GM18519 (cell line): ENCODE results near the gene ABAT.

Source experiments
- ATAC-seq: cut with Tn5 transposase; IDR thresholded peaks from one replicate; pipeline ENCODE4 v1.9.1; 2021; ENCODE audit warnings: mild to moderate bottlenecking, moderate library complexity; ENCODE audit not compliant: unreplicated experiment, low FRiP score

Gene ABAT

DNA sequence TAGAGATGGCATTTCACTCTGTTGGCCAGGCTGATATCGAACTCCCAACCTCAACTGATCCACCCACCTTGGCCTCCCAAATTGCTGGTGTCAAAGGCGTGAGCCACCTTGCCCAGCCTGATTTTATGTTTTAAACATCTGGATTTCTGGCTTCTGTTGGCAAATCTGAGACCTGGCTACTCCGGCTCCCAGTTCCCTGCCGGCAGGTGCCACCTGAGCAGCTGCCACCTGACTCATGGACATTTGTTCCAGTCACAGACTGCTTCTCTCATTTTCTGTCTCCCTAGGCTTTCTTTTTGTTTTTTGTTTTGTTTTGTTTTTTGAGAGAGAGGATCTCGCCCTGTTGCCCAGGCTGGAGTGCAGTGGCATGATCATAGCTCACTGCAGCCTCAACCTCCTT lies 132.8 kb downstream of the ABAT start:
- ATAC-seq: no peak

DNA sequence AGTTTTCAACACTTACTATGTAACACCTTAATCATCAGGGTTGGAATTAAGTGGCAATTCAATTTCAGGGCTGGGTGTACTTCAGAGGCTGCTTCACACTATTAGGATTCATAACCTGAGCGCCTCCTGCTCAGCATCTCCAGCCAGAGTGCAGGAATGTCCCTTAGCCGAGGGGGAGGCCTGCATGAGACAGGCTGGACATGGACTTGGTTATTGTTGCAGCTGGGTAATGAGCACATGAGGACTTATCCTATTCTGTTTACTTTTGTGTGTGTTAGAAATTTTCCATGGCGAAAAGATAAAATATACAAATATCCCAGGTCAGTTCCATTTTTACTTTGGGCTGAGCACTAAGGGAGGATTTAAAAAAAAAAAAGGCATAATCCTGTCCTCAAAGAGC lies 133.6 kb downstream of the ABAT start:
- no peak for ATAC-seq

GRCh38 chr16:8808613-8809353 lies 134.4 kb downstream of the ABAT start:
- no peak for ATAC-seq

DNA sequence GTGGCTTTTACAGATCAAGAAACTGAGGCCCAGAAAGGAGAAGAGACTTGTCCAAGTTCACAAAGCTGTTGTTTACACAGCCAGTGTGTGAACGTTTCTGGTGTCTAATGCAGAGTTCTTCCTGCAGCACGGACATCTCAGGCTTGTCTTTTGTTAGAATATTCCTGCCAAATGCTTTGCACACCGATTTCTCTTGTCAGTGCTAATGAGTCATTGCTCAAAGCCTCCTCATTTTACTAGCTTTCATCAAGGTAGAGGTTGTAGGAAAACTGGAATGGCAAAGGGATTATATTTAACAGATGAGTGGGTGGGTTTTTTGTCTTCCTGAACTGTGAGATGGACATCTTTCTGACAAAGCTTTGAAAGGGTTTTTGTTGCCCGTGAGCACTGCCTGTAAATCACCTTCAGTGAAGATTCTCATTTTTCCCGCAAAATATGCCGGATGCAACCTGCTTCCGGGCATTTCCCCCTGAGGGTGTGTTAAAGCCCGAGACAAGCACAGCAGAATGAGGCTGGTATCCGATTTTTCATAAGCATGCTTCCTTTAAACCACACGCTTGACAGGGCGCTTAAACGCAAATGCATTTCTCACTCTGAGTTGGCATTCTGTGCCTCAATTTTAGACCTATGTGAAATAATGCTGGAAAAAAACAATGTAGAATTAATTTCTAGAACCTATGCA lies 137.9 kb downstream of the ABAT start:
- ATAC-seq: no peak

- no peak for ATAC-seq
Measured at GRCh38 chr16:8814095-8814806, 139.8 kb downstream of the ABAT start.

- no peak for ATAC-seq
Measured at GRCh38 chr16:8816967-8817655, 142.7 kb downstream of the ABAT start.

GRCh38 chr16:8818504-8819270 lies 144.3 kb downstream of the ABAT start:
- ATAC-seq: peak; percentile 63

- no peak for ATAC-seq
Measured at GRCh38 chr16:8819411-8820034, 145.1 kb downstream of the ABAT start.

- ATAC-seq: no peak
Measured at GRCh38 chr16:8822403-8822802, 148.0 kb downstream of the ABAT start.

- ATAC-seq: no peak
Measured at GRCh38 chr16:8826278-8826879, 152.0 kb downstream of the ABAT start.

DNA sequence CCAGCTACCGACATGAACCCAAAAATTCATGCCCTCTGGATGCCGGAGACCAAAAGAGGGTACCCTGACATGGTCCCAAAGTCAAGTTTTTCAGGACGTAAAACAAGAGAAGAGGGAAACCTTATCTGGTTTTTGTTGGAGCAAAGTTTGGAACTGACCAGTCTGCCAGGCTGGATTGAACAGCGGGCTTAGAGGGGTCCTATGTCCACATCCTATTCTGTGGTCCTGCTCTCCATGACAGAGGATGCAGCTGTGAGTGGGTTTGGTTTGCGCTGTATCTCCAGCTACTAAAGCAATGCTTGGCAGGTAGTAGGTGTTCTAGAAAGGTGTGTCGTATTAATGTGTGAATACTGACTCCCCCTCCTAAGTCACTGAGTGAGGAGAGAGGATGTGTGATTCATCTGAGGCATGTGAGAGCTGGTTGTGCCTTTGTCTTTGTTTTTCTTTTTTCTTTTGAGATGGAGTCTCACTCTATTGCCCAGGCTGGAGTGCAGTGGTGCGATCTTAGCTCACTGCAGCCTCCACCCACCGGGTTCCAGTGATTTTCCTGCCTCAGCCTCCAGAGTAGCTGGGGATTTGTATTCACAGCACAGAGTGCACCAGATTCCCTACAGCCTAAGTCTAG lies 154.2 kb downstream of the ABAT start:
- ATAC-seq: no peak

DNA sequence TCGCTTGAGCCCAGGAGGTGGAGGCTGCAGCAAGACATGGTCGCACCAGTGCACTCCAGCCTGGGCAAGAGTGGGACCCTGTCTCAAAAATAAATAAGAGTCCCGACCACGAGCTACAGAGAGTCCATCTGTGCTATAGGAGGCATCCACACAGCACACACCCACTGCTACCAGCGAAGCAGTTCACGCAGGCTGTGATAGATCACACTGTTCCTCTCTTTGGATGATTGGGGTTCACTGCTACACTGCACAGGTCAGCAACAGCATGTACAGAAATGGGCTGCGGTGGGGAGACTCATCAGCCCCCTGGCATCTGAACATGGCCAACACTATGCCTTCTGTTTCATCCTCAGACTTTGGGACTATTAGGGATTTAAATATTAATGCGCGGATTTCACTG lies 157.0 kb downstream of the ABAT start:
- ATAC-seq: no peak

DNA sequence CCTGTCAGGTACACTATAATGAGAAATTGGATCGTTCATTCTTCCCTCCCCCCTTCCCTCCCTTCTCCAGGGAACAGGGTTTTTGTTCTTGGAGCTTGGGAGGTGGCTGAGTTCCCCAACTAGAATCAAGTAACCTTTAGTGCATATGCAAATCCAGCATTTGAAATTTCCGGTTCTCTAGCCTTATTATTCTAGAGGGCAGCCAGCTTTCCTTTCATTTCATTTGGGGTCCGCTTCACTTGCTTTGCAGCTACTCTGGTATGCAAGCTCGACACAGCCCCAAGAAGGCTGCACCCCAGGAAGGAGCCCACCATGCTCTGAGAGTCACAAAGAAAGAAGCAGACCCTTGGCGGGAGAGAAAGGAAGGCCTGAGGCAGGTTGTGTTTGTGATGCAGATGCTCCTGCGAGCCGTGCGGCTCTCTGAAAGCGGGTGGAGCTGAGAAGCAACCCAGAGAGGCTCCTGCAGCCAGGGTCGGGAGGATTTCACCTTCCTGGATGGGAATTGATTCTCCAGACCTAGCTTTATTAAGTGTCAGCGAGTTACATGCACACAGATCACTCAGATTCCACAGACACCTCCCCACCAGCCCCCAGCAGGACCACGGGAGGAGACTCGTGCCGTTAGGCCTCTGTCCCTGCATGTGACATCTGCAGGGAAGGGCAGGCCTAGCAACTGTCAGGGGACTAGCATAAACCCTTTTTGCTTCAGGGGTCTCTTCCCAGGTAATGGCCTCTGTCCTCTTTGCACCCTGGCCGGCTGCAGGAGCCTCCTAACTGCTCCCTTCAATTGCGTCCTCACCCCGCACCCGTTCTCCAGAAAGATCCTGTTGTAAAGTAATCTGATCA lies 157.7 kb downstream of the ABAT start:
- no peak for ATAC-seq

GRCh38 chr16:8832717-8833105 lies 158.3 kb downstream of the ABAT start:
- ATAC-seq: no peak
